PC-9 (cell line): ENCODE measurements around the gene PACSIN1. TPM values are rescaled to one million over a fixed set of nuclear protein-coding genes. Genes with fewer than 3 reads are reported as not detected.
"Not testable (repeated sequence)": the region's sequence is repeated elsewhere in the genome, so short reads cannot be mapped to it uniquely, and the experiment has no call there.

Experiments
- BruUV-seq: library from RNA; stranded (reverse); fragments of 400-500 nt; replicated peaks from 2 replicates; lab custom pipeline; 2021; lab: Mats Ljungman, UMichigan
- CTCF ChIA-PET: fragments of 300-600 bp; sonication (Branson Sonifier 250); formaldehyde crosslinking; loops from one replicate; lab custom pipeline; 2022; ENCODE audit warnings: antibody characterized with exemption; lab: Charles Lee
- POLR2A ChIA-PET: fragments of 300-600 bp; sonication (Branson Sonifier 250); formaldehyde crosslinking; loops from one replicate; lab custom pipeline; 2022; ENCODE audit warnings: antibody characterized with exemption; ENCODE audit not compliant: unreplicated experiment; lab: Charles Lee
- DNase-seq, 2 experiments: peaks; one replicate each; pipeline versions ENCODE4 v3.0.0 to v3.0.0-alpha.2; 2015 to 2022; ENCODE audit warnings: mixed read lengths in 1 of 2
- H2AFZ ChIP-seq: fragments of 200-600 bp; sonication (generic); 2 replicates; pipeline ENCODE4 v1.8.1; 2017; ENCODE audit warnings: antibody characterized with exemption
- H3F3A ChIP-seq: fragments of 200-600 bp; sonication (generic); 2 replicates; pipeline ENCODE4 v1.8.1; 2017; ENCODE audit warnings: antibody characterized with exemption, mild to moderate bottlenecking, low read depth; ENCODE audit not compliant: insufficient read depth
- H3K27ac ChIP-seq: fragments of 200-600 bp; sonication (generic); 2 replicates; pipeline ENCODE4 v1.6.1; 2016; ENCODE audit warnings: mixed run types
- H3K27me3 ChIP-seq: fragments of 200-600 bp; sonication (generic); 2 replicates; pipeline ENCODE4 v1.6.1; 2016; ENCODE audit warnings: low read depth, mixed run types; ENCODE audit not compliant: insufficient read depth
- H3K36me3 ChIP-seq: fragments of 200-600 bp; sonication (generic); 2 replicates; pipeline ENCODE4 v1.6.1; 2016; ENCODE audit warnings: low read depth, mixed run types
- H3K4me1 ChIP-seq: fragments of 200-600 bp; sonication (generic); replicated peaks from 2 replicates; pipeline ENCODE4 v1.6.1; 2016; ENCODE audit warnings: mixed run types; ENCODE audit not compliant: insufficient read depth
- H3K4me2 ChIP-seq: fragments of 200-600 bp; sonication (generic); 2 replicates; pipeline ENCODE4 v1.6.1; 2017; ENCODE audit warnings: mixed run types
- H3K4me3 ChIP-seq: fragments of 200-600 bp; sonication (generic); 2 replicates; pipeline ENCODE4 v1.6.1; 2016; ENCODE audit warnings: mixed run types
- H3K79me2 ChIP-seq: fragments of 200-600 bp; sonication (generic); 2 replicates; pipeline ENCODE4 v1.6.1; 2017; ENCODE audit warnings: low read depth, mixed run types
- H3K9me2 ChIP-seq: fragments of 200-600 bp; sonication (generic); 2 replicates; pipeline ENCODE4 v1.8.1; 2017; ENCODE audit warnings: mild to moderate bottlenecking; ENCODE audit not compliant: insufficient read depth
- H3K9me3 ChIP-seq: fragments of 200-600 bp; sonication (generic); 2 replicates; pipeline ENCODE4 v1.8.1; 2016; ENCODE audit warnings: low read depth; ENCODE audit not compliant: insufficient read depth
- H4K20me1 ChIP-seq: fragments of 200-600 bp; sonication (generic); 2 replicates; pipeline ENCODE4 v1.8.1; 2017; ENCODE audit not compliant: insufficient read depth
- EZH2 ChIP-seq: fragments of 200-600 bp; sonication (generic); IDR thresholded peaks from 2 replicates; pipeline ENCODE4 v1.8.0; 2017; ENCODE audit warnings: antibody characterized with exemption, low read depth
- intact Hi-C: fragments of 100-400 bp; cut with micrococcal nuclease; formaldehyde crosslinking; loops from one replicate; pipeline ENCODE4 v1.10.0; 2022; ENCODE audit not compliant: unreplicated experiment
- total RNA-seq: library from RNA; stranded (reverse); gene quantifications from 2 replicates; pipeline ENCODE4 v1.2.3, GENCODE V29; 2021
- TF ChIP-seq, protein P1 (sequence below): fragments of 200-600 bp; sonication (generic); conservative IDR thresholded peaks from 2 replicates; pipeline ENCODE4 v1.6.1; 2017; ENCODE audit warnings: mixed run types, antibody characterized with exemption, mild to moderate bottlenecking, moderate library complexity

The PACSIN1 gene
- total RNA-seq, 1 experiment from 2014 or later = 5.0 TPM

- peaks cover 22% of the 10 kb centered on the region for H3K4me1 ChIP-seq
- no peaks in the 10 kb centered on the region for H3K9me2 ChIP-seq
- BruUV-seq = no TSS peak
- CTCF ChIA-PET = no interaction called here
- no peaks in the 10 kb centered on the region for H3K79me2 ChIP-seq
- H3K36me3 ChIP-seq = no peaks in the 10 kb centered on the region
- H4K20me1 ChIP-seq = no peaks in the 10 kb centered on the region
- POLR2A ChIA-PET = no interaction called here
- TF ChIP-seq EZH2 = no peak
- TF ChIP-seq, protein P1, sequence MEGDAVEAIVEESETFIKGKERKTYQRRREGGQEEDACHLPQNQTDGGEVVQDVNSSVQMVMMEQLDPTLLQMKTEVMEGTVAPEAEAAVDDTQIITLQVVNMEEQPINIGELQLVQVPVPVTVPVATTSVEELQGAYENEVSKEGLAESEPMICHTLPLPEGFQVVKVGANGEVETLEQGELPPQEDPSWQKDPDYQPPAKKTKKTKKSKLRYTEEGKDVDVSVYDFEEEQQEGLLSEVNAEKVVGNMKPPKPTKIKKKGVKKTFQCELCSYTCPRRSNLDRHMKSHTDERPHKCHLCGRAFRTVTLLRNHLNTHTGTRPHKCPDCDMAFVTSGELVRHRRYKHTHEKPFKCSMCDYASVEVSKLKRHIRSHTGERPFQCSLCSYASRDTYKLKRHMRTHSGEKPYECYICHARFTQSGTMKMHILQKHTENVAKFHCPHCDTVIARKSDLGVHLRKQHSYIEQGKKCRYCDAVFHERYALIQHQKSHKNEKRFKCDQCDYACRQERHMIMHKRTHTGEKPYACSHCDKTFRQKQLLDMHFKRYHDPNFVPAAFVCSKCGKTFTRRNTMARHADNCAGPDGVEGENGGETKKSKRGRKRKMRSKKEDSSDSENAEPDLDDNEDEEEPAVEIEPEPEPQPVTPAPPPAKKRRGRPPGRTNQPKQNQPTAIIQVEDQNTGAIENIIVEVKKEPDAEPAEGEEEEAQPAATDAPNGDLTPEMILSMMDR = no peak
- H3K27me3 ChIP-seq = no peaks in the 10 kb centered on the region
- DNase-seq = peak; percentile 78 to 94
- intact Hi-C loops = no loop called here
- H3K27ac ChIP-seq = peak overlapping the region; percentile 72
- no peak overlapping the region for H2AFZ ChIP-seq
- no peaks in the 10 kb centered on the region for H3K9me3 ChIP-seq
- no peak overlapping the region for H3K4me3 ChIP-seq
- H3F3A ChIP-seq = peaks cover 17% of the 10 kb centered on the region
- H3K4me2 ChIP-seq = peak overlapping the region; percentile 72
Observed at GRCh38 chr6:34484899-34485298, 19.0 kb downstream of the PACSIN1 start.

DNA sequence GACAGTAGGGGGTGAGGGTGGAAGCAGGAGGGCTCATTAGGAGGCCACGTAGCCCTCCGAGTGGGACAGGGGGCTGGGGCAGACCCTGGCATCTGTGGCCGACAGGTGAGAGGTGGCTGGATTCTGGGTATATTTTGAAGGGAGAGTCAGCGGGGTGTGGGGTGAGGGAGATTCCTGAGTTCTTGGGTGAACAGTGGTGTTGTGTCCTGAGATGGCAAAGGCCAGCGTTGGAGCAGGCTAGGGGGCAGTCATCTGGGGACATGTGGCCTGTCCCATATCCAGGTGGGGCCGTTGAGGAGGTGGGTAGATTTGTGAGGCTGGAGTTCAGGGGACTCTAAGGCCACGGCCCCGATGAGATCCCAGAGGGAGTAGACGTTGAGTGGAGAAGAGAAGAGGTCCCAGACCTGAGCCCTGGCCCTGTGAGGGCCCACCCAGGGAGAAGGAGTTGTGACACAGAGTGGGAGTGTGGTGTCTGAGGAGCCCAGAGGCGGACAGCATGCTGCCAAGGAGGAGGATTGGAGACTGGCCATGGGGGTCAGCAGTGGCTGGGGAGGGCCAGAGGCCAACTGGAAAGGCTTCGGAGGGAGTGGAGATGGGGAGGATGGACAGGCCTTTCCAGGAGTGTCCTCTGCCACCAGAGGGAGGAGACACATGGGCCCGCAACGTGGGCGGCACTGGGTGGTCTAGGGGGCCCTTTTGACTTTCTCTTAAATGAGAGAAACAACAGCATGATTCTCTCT lies 19.6 kb downstream of the PACSIN1 start:
- CTCF ChIA-PET = no interaction called here

GRCh38 chr6:34486106-34486740 lies 20.3 kb downstream of the PACSIN1 start:
- Histone ChIP-seq H3K9me2 (no peaks in the 10 kb centered on the region), H4K20me1 (no peaks in the 10 kb centered on the region), H3K79me2 (no peaks in the 10 kb centered on the region), H3F3A (peaks cover 17% of the 10 kb centered on the region), H3K4me3 (no peak overlapping the region), H3K4me2 (no peak overlapping the region), H3K27ac (no peak overlapping the region), H3K27me3 (no peaks in the 10 kb centered on the region), H3K4me1 (peaks cover 22% of the 10 kb centered on the region), H3K9me3 (no peaks in the 10 kb centered on the region), H2AFZ (no peak overlapping the region), H3K36me3 (no peaks in the 10 kb centered on the region)
- CTCF ChIA-PET = no interaction called here
- intact Hi-C loops = no loop called here
- TF ChIP-seq, protein P1 = no peak
- no peak for TF ChIP-seq EZH2
- no TSS peak for BruUV-seq
- no peak for DNase-seq
- POLR2A ChIA-PET = no interaction called here

More for the DNA sequence above, 19.6 kb downstream of the PACSIN1 start:
- peak overlapping the region; percentile 72 for H3K4me2 ChIP-seq
- peak overlapping the region; percentile 72 for H3K27ac ChIP-seq
- DNase-seq = no peak
- H3K4me3 ChIP-seq = no peak overlapping the region
- no peak overlapping the region; the same call in 1 of the 2 replicates for H2AFZ ChIP-seq
- intact Hi-C loops = no loop called here
- no peaks in the 10 kb centered on the region for H3K27me3 ChIP-seq
- POLR2A ChIA-PET = no interaction called here
- H4K20me1 ChIP-seq = no peaks in the 10 kb centered on the region
- TF ChIP-seq, protein P1 = no peak
- no peak for TF ChIP-seq EZH2
- H3K9me3 ChIP-seq = no peaks in the 10 kb centered on the region
- H3K79me2 ChIP-seq = no peaks in the 10 kb centered on the region
- H3K4me1 ChIP-seq = peaks cover 22% of the 10 kb centered on the region
- BruUV-seq = no TSS peak
- no peaks in the 10 kb centered on the region for H3K9me2 ChIP-seq
- peaks cover 17% of the 10 kb centered on the region for H3F3A ChIP-seq
- no peaks in the 10 kb centered on the region for H3K36me3 ChIP-seq

DNA sequence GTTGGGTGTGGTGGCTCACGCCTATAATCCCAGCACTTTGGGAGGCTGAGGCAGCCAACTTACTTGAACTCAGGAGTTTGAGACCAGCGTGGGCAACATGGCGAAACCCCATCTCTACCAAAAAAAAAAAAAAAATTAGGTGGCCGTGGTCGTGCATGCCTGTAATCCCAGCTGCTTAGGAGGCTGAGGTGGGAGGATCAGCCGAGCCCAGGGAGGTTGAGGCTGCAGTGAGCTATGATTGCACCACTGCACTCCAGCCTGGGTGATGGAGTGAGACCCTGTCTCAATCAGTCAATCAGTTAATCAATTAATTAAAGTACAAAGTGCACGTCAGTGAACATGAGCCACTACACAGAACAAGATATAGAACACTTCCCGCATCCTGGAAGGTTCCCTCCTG lies 21.0 kb downstream of the PACSIN1 start:
- peaks cover 17% of the 10 kb centered on the region for H3F3A ChIP-seq
- intact Hi-C loops, H3K9me2 ChIP-seq, H3K27ac ChIP-seq, H3K36me3 ChIP-seq, BruUV-seq, POLR2A ChIA-PET, H3K27me3 ChIP-seq, H2AFZ ChIP-seq, H3K4me3 ChIP-seq, CTCF ChIA-PET, H3K9me3 ChIP-seq, DNase-seq, H4K20me1 ChIP-seq, H3K4me2 ChIP-seq, H3K79me2 ChIP-seq: not testable (repeated sequence)
- peaks cover 22% of the 10 kb centered on the region for H3K4me1 ChIP-seq
